Measurements from ENCODE around the gene SP5.
"Not testable (repeated sequence)": the region's sequence is repeated elsewhere in the genome, so short reads cannot be mapped to it uniquely, and the experiment has no call there.

SP5 gene

DNA sequence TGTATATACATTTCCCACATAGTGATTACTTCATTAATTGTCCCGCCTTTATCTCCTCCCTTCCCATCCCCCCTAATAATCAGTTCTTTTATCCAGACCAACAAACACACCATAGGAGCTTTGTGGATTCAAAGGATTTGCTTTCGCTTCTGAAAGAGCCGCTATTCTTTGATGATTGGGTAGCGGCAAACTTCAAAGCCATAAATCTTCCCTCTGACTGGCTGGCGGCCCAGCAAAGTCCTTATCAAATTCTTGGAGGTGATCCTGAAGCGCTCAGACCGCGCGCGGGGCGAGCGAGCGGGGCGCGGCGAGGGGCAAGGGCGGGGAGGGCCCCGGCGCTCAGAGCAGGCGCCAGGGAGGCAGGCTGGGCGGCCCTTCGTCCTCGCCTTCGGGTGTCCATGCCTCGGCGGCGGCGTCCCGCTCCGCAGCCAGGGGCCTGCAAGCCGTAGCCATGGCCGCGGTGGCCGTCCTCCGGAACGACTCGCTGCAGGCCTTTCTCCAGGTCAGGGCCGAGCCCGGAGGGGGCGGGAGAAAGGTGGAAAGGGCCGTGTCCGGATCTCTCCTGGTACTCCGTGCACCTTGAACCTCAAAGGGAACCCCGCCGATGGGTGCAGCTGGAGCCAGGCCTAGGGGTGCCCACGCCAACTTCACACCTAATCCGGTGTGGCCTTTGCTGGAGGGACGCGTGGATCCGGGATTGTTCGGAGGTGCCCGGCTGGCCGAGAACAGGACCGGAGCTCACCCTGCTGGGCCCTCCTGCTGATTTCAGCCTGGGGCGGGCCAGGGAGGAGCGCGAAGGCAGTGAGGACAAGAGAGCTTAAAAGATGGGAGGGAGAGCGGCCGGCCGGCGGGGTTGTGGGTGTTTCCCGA is at the start of gene SP5:
SP5 (plus strand) TSS at position 276 of the 870 bp plus-strand sequence; CDS start at position 452, 176 bp downstream.
- DNase-seq, result no peak

DNA sequence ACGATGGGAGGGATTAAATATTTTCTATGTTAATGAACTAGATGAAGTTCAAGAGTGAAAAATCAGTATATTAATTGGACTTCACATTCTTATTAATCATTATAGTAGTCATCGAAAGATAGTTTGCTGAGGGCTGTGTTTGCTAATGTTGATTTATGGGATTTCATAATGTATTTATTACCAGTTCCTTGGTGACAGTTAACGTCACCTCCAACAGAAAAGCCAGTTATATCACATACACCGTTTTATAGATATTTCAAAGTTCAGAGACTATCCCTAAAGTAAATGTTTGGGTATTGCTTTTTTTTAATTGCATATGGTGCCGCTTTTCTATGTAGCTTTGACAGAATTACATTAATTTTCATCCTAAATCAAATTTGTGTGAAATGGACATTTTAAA is 49.4 kb upstream of the SP5 start:
- DNase-seq, result no peak

DNA sequence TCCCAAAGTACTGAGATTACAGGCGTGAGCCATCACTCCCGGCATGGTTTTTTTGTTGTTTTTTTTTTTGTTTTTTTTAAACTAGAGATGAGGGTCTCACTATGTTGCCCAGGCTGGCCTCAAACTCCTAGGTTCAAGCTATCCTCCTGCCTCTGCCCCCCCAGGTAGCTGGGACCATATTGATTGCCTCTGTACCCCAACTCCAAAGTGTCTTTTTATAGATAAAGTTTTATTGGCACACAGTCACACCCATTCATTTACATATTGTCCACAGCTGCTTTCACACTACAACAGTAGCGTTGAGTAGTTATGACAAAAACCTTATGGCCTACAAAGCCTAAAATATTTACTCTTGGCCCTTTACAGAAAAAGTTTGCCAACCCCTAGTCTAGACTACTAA is 45.2 kb upstream of the SP5 start:
- no peak for DNase-seq

DNA sequence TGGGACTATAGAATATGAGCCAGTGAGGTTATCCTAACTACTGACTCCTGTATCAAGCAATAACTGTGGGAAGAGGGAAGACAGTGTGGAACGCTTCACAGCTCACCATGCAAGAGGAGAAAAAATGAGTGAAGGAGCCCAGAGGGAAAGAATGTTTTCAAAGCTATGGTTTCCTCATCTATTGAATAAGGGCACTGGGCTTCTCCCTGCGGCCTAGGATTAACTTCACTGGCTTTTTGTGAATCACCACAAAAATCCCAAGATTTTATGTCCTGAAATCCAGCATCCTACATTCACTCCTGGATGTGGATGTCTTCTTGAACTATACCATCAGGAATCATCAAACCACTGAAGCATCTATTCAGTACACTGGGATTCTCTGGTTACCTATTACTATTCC is 44.5 kb upstream of the SP5 start:
- DNase-seq, result no peak

DNA sequence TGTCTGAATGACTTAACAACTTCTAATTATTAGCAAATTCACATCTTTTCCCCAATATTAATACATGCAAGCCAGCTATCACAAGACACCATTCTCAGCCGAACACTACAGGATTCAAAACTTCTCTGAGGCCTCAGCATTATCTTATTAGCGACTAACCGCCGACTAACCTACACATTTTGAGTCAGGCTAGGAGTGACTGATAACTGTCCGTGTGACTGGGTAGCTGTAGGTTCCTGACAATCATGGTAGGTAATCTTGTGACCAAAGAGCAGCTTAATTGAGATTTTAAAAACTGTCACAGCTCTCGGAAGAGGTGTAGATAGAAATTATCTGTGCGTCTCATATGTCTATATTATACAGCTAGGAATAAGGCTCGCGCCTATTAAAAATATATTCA is 44.1 kb upstream of the SP5 start:
- DNase-seq, result no peak

DNA sequence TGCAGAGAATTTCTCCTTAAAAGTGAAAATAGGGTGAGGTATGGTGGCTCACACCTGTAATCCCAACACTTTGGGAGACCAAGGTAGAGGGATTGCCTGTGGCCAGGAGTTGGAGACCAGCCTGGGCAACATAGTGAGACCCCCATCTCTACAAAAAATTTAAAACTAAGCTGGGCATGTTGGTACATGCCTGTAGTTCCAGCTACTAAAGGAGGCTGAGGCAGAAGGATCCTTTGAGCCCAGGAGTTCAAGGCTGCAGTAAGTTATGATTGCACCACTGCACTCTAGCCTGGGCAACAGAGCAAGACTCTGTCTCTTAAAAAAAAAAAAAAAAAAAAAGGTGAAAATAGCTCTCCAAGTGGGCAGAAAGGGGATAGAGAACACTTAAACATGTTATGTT is 40.9 kb upstream of the SP5 start:
- DNase-seq, result not testable (repeated sequence)

DNA sequence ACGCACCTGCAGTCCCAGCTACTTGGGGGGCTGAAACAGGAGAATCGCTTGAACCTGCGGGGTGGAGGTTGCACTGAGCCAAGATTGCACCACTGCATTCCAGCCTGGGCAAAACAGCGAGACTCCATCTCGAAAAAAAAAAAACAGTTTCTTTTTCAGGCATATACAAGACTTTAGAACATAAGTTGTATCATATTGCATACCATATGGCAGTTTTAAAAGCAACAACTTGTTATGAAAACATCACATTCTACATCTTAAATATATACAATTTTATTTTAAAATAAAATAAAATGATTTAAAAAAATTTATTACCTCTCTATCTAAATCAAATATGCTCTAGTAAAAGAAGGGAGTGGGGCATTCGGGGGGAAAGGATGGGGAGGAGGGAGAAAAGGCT is 39.4 kb upstream of the SP5 start:
- no peak for DNase-seq

DNA sequence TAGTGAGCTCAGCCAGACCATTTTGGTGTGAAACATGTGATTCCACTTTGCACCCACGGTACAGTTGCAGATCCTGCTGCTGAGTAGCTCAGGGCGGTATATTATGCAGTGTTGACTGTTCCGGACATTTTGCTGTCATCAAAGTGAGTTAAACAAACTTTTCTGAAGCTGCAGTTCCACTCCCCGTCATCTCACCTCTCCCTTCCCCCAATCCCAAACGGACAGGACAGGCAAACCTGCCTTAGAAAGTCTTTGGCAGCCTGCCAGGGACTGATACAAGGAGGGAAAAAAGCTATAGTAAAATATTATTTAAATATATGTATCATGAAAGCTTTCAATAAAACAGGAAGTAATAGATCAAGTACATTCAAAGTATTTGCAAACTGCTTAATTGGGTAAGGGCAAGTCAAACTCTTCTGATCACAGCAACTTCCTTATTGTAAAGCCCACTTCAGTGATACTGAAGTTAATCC is 35.5 kb upstream of the SP5 start:
- no peak for DNase-seq

DNA sequence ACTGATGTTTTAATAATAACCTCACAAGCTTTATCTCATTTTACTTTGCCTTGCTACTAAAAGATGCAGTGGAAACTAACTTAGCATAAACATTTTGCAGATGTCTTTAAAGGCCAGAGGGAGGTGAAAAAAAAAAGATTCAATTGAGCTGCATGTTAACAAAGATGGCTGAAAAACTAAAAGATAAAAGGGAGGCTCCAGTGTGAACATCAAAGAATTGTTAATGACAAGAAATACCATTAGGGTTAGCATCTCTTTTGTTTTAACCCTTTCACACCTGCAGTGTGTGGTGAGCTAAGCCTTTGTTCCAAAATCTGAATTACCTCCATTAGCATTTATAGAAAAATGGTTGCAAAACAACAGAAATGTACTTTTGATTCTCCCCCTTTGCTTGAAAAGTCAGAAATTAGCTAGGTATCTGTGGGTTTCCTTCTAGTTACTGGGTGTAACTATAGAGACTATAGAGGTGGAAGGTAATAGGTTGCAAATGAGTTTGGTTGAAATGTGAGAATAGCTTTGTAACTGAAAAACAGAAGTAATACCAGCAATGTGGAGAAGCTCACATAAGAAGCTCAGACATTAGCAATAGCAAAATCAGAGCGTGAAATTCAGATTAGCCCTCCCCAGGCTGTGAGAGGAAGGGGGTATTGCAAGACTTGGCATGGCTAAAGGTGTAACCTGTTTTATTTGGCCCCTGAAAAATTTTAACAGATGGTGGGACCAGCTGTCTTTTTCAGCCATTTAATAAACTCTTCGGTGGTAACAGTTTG is 34.8 kb upstream of the SP5 start:
- DNase-seq, result no peak

DNA sequence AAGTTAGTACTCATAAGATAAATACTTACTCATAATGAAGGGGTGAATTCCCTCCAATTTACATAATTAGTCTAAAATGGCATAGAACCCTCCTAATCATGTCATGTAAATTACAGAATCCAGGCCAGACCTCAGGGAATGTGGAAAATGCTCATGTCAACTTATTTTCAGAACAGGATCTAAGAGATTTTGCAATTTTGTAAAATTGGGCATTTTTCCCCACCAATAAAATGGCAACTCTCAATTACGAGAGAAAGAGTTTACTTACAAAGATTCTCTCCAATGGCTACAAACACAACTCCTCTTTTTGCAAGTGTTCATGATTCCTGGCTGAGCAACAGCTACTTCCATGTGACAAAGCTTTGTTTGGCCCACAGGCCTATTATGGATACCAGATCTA is 33.8 kb upstream of the SP5 start:
- DNase-seq, result no peak

DNA sequence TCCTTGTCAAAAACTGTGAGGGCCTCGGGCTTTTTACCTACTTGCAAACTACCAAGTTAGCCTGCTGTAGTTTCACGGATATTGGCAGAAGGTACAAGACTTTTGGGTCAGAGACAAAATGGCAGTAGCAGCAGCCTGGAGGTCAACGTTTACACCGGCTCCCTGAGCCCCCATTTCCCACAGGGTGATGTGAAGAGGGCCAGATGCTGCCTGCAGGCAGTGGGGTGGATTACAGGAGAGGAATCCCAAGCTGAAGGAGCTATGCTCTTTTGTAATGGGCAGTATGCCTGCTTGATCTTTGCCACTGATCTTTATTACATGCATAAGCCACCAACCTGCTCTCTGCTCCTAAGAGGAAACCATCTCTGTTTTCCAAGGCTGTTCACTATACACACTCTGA is 29.5 kb upstream of the SP5 start:
- DNase-seq, result no peak

DNA sequence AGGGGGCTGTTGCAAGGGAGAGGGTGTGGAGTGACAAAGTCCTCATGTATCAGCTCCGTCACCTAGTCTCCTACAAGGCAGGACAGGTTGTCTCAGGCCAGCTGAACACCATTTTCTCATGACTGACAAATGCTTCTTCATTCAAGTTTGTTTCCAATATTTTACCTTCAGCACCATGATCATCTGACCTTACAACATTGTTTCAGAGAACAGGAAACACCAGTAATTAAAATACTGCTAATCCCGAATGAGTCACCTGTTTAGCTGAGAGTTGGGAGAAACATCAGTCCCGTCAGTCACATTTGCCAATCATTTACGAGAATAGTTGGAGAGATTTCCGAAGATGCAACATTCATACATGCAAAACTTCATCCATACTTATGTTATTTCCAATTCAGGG is 25.7 kb upstream of the SP5 start:
- no peak for DNase-seq

DNA sequence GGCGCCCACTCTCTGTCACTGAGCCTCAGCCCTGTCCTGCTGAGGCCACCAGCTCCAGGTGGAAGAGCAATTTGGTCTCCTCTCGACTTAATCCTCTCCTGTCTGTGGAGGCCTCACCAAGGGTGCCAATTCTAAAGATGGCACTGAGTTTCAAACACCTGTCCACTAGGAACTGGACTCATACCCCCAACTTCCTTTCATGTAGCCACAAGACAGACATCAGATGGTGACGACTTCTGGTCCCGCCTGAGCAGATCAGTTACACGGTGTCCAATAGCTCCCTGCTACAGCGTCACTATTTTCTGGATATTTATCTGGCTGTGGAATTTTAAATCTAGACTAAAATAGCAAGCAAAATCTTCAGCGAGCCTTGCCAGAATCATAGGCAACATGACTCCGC is 24.5 kb upstream of the SP5 start:
- DNase-seq, result no peak

DNA sequence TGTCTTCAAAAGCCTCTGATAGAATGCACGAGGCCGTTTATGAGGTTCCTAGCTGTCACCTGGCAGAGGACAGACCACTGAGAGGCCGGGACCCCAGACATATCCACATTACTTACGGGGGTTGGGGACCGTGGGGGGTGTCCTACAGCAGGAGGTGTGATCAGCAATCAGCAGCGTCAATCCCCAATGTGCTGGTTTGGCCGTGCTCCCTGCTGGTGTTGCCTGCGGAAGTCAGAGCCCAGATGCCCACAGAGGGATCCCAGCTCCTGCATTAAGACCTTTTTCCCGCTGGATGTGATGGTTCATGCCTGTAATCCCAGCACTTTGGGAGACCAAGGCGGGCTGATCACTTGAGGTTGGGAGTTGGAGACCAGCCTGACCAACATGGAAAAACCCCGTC is 20.8 kb upstream of the SP5 start:
- no peak for DNase-seq

DNA sequence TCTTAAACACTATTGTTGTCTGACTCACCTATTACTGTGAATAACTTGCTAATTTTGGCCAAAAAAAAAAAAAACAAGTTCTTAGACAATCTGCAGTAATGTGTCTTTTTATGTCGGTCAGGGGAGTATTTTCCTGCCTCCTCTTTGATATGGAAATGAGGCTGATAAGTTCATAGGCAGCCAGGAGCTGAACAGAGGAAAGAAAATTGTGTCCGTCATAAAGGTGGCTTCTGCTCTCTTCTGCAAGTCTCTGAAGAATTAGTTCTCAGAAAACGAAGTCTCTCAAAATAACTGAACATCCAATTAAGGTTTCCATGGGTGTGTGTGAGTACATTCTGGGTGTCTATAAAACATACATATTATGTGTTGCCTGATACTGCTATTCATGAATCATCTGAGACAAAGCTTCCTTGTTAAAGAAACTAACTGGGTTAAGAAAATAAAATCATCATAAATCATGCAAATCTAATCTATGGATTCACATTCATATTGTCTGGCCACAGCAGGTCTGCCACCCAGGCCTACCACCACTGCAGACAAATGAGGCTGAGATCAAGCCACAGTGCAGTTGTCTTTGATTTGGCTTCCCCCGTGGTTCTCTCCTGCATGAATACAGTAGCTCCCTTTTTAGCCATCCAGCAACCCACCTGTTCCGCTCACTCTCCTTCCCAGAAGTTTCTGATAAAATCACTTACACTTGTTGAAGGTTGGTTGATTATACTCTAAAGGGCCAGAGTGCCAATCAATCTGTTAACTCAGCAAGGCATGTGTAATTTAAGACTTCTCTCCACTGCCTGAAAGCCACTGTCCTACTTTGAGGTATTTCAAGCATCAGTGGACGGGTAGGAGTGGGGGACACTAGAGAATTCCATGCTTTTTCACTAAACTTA is 19.4 kb upstream of the SP5 start:
- no peak for DNase-seq

DNA sequence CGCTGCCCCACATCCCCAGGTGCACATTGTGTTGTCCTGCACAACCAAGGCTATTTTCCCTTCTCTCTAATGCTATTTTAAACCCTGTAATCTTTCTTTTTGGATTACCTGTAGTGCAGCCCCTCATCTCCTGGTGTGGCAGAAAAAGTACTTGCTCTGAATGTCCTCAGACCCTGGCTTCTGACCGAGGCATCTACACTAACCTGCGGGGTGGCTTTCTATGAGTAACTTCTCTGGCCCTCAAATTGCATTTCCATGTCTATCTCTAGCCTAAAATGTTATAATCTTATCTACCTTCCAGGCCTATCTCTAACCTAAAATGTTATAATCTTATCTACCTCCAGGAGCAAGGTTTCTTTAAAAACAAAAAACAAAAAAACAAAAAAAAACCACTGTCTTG is 18.2 kb upstream of the SP5 start:
- DNase-seq, result no peak

DNA sequence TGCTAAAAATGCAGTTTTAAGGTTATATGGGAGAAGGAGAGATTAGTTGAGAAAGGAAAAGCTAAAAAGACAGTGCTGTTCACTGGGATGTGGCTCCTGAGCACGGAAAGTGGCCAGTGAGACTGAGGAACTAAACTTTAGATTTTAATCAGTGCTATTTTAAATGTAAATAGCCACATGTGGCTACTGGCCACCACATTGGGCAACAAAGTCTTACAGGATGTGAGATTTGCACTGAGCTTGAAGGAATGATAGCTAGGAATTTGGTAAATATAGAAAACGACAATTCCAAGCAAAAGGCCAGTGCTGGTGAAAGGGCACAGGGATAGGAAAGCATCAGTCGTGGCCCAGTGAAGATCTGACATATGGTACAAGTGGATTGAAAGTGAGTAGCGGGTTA is 14.1 kb upstream of the SP5 start:
- DNase-seq, result no peak

DNA sequence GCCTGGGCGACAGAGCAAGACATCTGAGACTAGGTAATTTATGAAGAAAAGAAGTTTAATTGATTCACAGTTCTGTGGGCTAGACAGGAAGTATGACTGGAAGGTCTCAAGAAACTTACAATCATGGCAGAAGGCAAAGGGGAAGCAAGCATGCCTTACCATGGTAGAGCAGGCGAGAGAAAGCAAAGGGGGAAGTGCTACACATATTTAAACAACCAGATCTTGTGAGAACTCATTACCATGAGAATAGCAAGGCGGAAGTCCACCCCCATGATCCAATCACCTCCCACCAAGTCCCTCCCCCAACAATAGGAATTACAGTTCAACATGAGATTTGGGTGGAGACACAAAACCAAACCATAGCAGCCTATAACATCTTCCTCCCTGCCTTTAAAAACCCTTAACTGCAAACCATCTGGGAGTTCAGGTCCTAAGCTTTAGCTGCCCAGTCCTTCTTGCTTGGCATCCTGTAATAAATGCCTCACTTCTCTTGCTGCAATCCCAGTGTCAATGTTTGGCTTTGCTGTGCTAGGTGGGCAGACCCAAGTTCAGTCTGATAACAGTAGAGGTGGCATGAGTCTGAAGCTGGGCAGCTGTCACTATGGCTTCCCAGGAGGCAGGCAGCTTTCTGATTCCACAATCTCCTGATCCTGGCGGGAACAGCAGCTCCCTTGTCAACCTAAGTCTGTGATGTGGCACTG is 11.2 kb upstream of the SP5 start:
- peak; percentile 84 for DNase-seq

DNA sequence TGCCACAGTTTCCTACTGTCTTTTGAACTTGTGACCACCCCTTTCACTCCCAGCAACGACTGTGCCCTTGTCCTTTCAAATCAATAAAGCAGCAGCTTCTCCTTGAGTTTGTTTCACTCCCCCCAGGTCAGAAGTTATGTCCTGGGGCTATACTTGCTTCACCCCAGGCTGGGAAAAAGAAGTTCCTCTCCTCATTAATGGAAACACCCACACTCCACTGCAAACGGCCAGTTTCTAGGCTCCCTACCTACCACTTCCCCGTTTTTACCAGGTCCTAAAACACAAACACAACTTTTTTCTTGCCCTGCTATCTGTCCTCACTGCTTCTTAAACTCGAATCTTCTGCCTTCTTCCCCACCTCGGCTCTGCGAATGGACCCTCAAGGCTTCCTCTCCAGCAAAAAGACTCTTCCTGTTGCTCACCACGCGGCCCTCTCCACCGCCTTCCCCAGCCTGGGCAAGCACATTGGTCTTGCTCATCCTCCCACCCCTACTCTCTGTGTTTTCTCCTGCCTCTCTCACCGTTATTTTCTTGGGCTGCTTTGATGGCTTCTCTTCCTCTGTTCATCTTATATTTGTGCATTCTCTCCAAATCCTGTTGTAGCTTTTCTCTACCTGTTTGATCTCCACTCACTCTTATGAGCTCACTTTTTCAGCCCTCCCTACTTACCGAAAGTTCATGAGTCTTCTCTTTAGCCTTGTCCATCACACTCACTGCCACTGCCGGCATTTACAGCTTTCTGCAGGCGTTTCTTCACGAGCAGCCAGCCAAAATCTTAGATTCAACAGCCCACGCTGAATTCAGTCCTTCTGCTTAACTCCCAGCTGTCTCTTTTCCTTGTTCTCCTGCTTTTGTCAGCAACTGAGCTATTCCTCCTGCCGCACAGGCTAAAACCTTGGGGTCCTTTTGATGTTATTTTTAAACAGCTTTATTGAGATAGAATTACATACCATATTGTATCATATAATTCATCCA is 7.0 kb upstream of the SP5 start:
- peak; percentile 64 for DNase-seq

DNA sequence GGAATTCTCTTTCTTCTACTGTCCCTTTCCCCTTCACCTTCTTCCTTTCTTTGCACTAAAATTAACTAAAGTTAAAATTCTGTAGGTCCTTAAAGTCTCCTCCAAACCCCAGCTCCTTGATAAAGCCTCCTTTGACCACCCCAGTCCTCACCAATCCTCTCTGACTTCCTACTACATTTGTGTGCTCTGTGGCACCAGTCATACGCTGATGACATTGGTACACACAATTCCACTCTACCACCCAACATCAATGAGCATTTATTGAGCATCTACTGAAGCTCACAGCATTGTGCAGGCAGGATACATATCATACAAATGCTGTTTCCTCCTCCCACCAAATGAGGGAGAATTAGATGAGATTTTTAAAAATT is 4.5 kb upstream of the SP5 start:
- DNase-seq, result no peak

DNA sequence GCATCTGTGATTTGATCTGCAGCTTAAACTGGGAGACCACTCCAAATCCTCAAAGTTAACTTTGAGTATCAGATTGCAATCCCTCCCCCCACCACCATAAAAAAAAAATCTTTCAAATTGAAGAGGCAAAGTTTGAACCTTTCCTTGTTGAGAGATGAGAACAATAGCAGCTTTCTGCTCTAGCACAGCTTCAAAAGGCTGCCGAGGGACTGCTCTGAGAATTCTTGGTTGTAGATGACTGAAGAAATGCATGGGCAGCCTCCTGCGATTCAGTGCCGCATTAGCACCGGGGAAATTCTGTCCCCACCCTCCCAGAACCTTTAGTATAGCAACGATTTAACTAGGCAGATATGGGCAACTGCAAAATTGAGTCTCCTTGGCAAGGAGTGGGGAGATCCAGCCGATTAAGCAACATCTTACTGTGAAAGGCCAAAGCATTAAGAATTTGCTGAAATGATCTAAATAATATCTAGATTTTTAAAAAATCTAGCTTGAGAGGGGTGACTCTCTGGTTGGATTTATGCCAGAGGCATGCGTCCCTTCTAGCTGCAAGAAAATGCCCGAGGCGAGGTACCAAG is 3.9 kb upstream of the SP5 start:
- no peak for DNase-seq

Measured in MV-4-11 (cell line).